PC-3 (cell line): ENCODE results near the gene ZRANB1. TPM values are rescaled to one million over a fixed set of nuclear protein-coding genes. Genes with fewer than 3 reads are reported as not detected.

Experiments used
- ATAC-seq: fragments of 200-7000 bp; cut with Tn5 transposase; 2 replicates; pipeline ENCODE4 v1.9.1; 2020; ENCODE audit warnings: mild to moderate bottlenecking, moderate library complexity
- BruUV-seq: library from RNA; stranded (reverse); fragments of 400-500 nt; replicated peaks from 2 replicates; lab custom pipeline; 2021; lab: Mats Ljungman, UMichigan
- CTCF ChIA-PET: fragments of 300-600 bp; sonication (Branson Sonifier 250); formaldehyde crosslinking; loops from one replicate; lab custom pipeline; 2022; ENCODE audit warnings: antibody characterized with exemption; lab: Charles Lee
- POLR2A ChIA-PET: fragments of 300-600 bp; sonication (Branson Sonifier 250); formaldehyde crosslinking; loops from one replicate; lab custom pipeline; 2022; ENCODE audit warnings: antibody characterized with exemption; ENCODE audit not compliant: unreplicated experiment; lab: Charles Lee
- DNase-seq: peaks from one replicate; pipeline ENCODE4 v3.0.0-alpha.2; 2015
- H2AFZ ChIP-seq: fragments of 300-600 bp; sonication (generic); 2 replicates; pipeline ENCODE4 v1.6.0; 2016; ENCODE audit warnings: antibody characterized with exemption, low read length
- H3F3A ChIP-seq: fragments of 300-600 bp; sonication (generic); one replicate; pipeline ENCODE4 v1.6.0; 2017; ENCODE audit warnings: antibody characterized with exemption, low read length, control low read depth, mild to moderate bottlenecking; ENCODE audit not compliant: unreplicated experiment
- H3K27ac ChIP-seq: fragments of 300-600 bp; sonication (generic); 2 replicates; pipeline ENCODE4 v1.5.1; 2016; ENCODE audit warnings: mild to moderate bottlenecking, low read length
- H3K27me3 ChIP-seq: fragments of 300-600 bp; sonication (generic); 2 replicates; pipeline ENCODE4 v1.6.1; 2016; ENCODE audit warnings: low read length, mixed read lengths
- H3K36me3 ChIP-seq: fragments of 300-600 bp; sonication (generic); 2 replicates; pipeline ENCODE4 v1.6.1; 2016; ENCODE audit warnings: low read depth, mixed run types, low read length, mixed read lengths
- H3K4me1 ChIP-seq: fragments of 300-600 bp; sonication (generic); 2 replicates; pipeline ENCODE4 v1.5.1; 2016; ENCODE audit warnings: low read length; ENCODE audit not compliant: insufficient read depth
- H3K4me2 ChIP-seq: fragments of 300-600 bp; sonication (generic); 2 replicates; pipeline ENCODE4 v1.6.0; 2016; ENCODE audit warnings: low read length
- H3K4me3 ChIP-seq: fragments of 300-600 bp; sonication (generic); 2 replicates; pipeline ENCODE4 v1.5.1; 2016; ENCODE audit warnings: mild to moderate bottlenecking, low read length, mixed read lengths
- H3K79me2 ChIP-seq: fragments of 300-600 bp; sonication (generic); 2 replicates; pipeline ENCODE4 v1.6.1; 2017; ENCODE audit warnings: low read length, mixed read lengths
- H3K9ac ChIP-seq: fragments of 300-600 bp; sonication (generic); 2 replicates; pipeline ENCODE4 v1.6.0; 2016; ENCODE audit warnings: mild to moderate bottlenecking, low read length
- H3K9me2 ChIP-seq: fragments of 300-600 bp; sonication (generic); replicated peaks from 2 replicates; pipeline ENCODE4 v1.6.1; 2016; ENCODE audit warnings: mixed run types, low read length, mixed read lengths
- H3K9me3 ChIP-seq: fragments of 300-600 bp; sonication (generic); 2 replicates; pipeline ENCODE4 v1.6.1; 2016; ENCODE audit warnings: low read length, mixed read lengths
- H4K20me1 ChIP-seq: fragments of 300-600 bp; sonication (generic); 2 replicates; pipeline ENCODE4 v1.6.1; 2016; ENCODE audit warnings: low read length, mixed read lengths
- CTCF ChIP-seq: fragments of 300-600 bp; sonication (generic); conservative IDR thresholded peaks from 2 replicates; pipeline ENCODE4 v1.5.1; 2017; ENCODE audit warnings: antibody characterized with exemption, low read depth, mild to moderate bottlenecking, low read length
- EZH2 ChIP-seq: fragments of 300-600 bp; sonication (generic); IDR thresholded peaks from one replicate; pipeline ENCODE4 v1.6.1; 2017; ENCODE audit warnings: antibody characterized with exemption, mild to moderate bottlenecking, low read length; ENCODE audit not compliant: unreplicated experiment
- EZH2phosphoT487 ChIP-seq: fragments of 300-600 bp; sonication (generic); IDR thresholded peaks from 2 replicates; pipeline ENCODE4 v1.6.1; 2018; ENCODE audit warnings: mild to moderate bottlenecking, antibody characterized with exemption, low read length, borderline replicate concordance
- intact Hi-C: fragments of 100-400 bp; cut with micrococcal nuclease; formaldehyde crosslinking; loops from 2 replicates; pipeline ENCODE4 v1.9.0; 2023
- total RNA-seq: library from RNA; depleted of rRNA; stranded (reverse); fragments of >200 nt; gene quantifications from 2 replicates; pipeline ENCODE4 v1.2.3, GENCODE V29; 2014

ZRANB1 gene
- total RNA-seq, 1 experiment from 2014 or later, result 12.8 TPM

GRCh38 chr10:125002047-125002422, 60.1 kb downstream of the ZRANB1 start:
- Histone ChIP-seq H3K9me2 (no peaks in the 10 kb centered on the region), H3K79me2 (no peaks in the 10 kb centered on the region), H3K4me1 (no peaks in the 10 kb centered on the region), H3K36me3 (no peaks in the 10 kb centered on the region), H3K9ac (no peak overlapping the region), H4K20me1 (no peaks in the 10 kb centered on the region), H3K27me3 (no peaks in the 10 kb centered on the region), H3K27ac (no peak overlapping the region), H3K4me2 (no peak overlapping the region), H3K4me3 (no peak overlapping the region), H3K9me3 (no peaks in the 10 kb centered on the region), H2AFZ (no peak overlapping the region), H3F3A (no peaks in the 10 kb centered on the region)
- no TSS peak for BruUV-seq
- ChIA-PET POLR2A (no interaction called here), CTCF (no interaction called here)
- DNase-seq (no peak), ATAC-seq (no peak)
- no peak for TF ChIP-seq CTCF
- no peak for TF ChIP-seq EZH2phosphoT487
- TF ChIP-seq EZH2, result no peak
- intact Hi-C loops, result no loop called here

- no peaks in the 10 kb centered on the region for H3K36me3 ChIP-seq
- BruUV-seq, result no TSS peak
These were observed 60.7 kb downstream of the ZRANB1 start for GRCh38 chr10:125002423-125003145.

More at GRCh38 chr10:125002423-125003145, 60.7 kb downstream of the ZRANB1 start:
- H3K79me2 ChIP-seq, result no peaks in the 10 kb centered on the region
- no peak overlapping the region for H2AFZ ChIP-seq
- ChIA-PET CTCF (no interaction called here), POLR2A (no interaction called here)
- no peaks in the 10 kb centered on the region for H3K9me2 ChIP-seq
- no peaks in the 10 kb centered on the region for H3F3A ChIP-seq
- no peaks in the 10 kb centered on the region for H3K4me1 ChIP-seq
- H3K9me3 ChIP-seq, result no peaks in the 10 kb centered on the region
- ATAC-seq (no peak), DNase-seq (no peak)
- no peak for TF ChIP-seq EZH2phosphoT487
- TF ChIP-seq CTCF, result no peak
- no peak for TF ChIP-seq EZH2
- H4K20me1 ChIP-seq, result no peaks in the 10 kb centered on the region
- H3K4me3 ChIP-seq, result no peak overlapping the region
- H3K27ac ChIP-seq, result no peak overlapping the region
- H3K4me2 ChIP-seq, result no peak overlapping the region
- H3K27me3 ChIP-seq, result no peaks in the 10 kb centered on the region
- no peak overlapping the region for H3K9ac ChIP-seq
- intact Hi-C loops, result no loop called here
